ENCODE measurements around the gene HES6.
A peak's percentile ranks its signal among the peaks of the same experiment; 100 is the strongest.

HES6 gene

DNA sequence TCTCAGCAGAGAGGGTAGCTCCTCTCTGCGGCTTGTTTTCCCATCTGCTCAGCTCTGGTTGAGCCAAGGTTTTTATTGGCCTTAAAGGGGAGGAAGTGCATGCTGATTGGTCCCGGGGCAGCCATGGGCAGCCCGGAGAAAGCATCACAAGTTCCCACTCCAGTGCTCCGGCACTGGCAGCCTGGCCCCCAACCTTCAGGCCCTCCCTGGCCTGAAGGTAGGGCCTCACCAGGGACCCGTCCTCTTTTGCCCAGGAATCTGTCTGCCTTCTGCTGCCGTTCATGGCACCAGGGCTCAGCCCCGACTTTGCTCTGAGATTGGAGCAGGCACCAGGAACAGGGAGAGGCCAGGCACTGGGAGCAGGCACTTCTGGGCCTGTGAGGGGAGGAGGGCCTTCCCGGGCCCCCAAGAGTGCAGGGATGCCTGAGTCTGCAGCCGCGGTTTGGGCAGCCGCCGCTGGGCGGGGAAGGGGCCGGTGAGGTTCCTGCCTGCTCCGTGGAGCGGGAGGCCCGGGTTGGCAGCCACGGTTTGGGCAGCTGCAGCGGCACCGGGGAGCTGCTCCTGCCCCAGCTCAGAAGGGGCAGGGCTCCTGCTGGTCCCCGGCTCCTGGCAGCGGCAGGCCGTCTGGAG lies 18.8 kb downstream of the HES6 start:
- Histone ChIP-seq H3K36me3 (no peaks in the 10 kb centered on the region), H3K9me3 (no peaks in the 10 kb centered on the region), H3K27ac (peak overlapping the region in 1 of 2 donors; percentile 68), H3K4me1 (peaks cover 0 to 5% (median 3%) of the 10 kb centered on the region in 4 donors), H3K27me3 (peaks cover 0 to 12% of the 10 kb centered on the region in 2 donors), H3K4me3 (peak overlapping the region in 1 of 2 donors; percentile 36)
- DNase-seq = no peak
- TF ChIP-seq, protein P1, sequence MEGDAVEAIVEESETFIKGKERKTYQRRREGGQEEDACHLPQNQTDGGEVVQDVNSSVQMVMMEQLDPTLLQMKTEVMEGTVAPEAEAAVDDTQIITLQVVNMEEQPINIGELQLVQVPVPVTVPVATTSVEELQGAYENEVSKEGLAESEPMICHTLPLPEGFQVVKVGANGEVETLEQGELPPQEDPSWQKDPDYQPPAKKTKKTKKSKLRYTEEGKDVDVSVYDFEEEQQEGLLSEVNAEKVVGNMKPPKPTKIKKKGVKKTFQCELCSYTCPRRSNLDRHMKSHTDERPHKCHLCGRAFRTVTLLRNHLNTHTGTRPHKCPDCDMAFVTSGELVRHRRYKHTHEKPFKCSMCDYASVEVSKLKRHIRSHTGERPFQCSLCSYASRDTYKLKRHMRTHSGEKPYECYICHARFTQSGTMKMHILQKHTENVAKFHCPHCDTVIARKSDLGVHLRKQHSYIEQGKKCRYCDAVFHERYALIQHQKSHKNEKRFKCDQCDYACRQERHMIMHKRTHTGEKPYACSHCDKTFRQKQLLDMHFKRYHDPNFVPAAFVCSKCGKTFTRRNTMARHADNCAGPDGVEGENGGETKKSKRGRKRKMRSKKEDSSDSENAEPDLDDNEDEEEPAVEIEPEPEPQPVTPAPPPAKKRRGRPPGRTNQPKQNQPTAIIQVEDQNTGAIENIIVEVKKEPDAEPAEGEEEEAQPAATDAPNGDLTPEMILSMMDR (IDR thresholded peaks at IDR 0.05) = no peak
- intact Hi-C loops (cut with DNase I; ENCODE audit: low total_unique reads) = no loop called here

DNA sequence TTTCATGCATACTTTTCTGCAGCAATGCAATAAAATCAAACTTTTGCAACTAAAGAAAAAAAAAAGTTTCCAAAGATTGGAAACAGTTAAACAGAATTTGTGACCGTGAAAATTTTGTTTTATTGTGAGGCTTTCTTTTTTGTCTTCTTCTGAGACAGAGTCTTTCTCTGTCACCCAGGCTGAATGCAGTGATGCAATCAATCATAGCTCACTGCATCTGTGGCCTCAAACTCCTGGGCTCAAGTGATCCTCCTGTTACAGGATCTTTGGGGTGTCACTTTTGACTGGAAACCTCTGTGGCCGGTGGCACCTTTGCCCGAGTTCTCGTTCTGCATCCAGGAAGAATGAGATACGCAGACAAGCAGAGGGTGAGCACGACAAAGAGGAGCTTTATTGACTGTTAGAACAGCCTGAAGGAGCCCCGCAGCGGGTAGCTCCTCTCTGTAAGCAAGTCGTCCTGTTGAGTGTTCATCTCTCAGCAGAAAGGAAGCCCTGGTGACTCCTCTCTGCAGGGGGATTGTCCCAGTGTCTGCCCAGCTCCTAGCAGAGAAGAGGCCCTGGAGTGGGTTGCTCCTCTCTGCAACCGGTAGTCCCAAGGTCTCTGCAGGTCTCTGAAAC lies 19.5 kb downstream of the HES6 start:
- Histone ChIP-seq H3K4me1 (no peaks in the 10 kb centered on the region), H3K27me3 (peaks cover 0 to 18% of the 10 kb centered on the region in 2 donors), H3K36me3 (no peaks in the 10 kb centered on the region), H3K9me3 (no peaks in the 10 kb centered on the region), H3K4me3 (no peak overlapping the region), H3K27ac (peak overlapping the region in 1 of 2 donors; percentile 68)
- TF ChIP-seq, protein P1 (IDR thresholded peaks at IDR 0.05) = no peak
- no peak for DNase-seq
- intact Hi-C loops (cut with DNase I; ENCODE audit: low total_unique reads) = no loop called here

- Histone ChIP-seq H3K4me3 (no peak overlapping the region), H3K4me1 (no peaks in the 10 kb centered on the region), H3K27me3 (peaks cover 0 to 20% of the 10 kb centered on the region in 2 donors), H3K36me3 (no peaks in the 10 kb centered on the region), H3K9me3 (no peaks in the 10 kb centered on the region), H3K27ac (no peak overlapping the region)
- DNase-seq = no peak
- TF ChIP-seq, protein P1 (IDR thresholded peaks at IDR 0.05) = no peak
- intact Hi-C loops (cut with DNase I; ENCODE audit: low total_unique reads) = no loop called here
Observed at GRCh38 chr2:238216651-238217184, 23.1 kb downstream of the HES6 start.

GRCh38 chr2:238207006-238207405 lies 32.8 kb downstream of the HES6 start:
- TF ChIP-seq, protein P1 (IDR thresholded peaks at IDR 0.05) = no peak
- no peaks in the 10 kb centered on the region for H3K27me3 ChIP-seq
- H3K27ac ChIP-seq = no peak overlapping the region
- H3K9me3 ChIP-seq = no peaks in the 10 kb centered on the region
- no peaks in the 10 kb centered on the region for H3K36me3 ChIP-seq
- intact Hi-C loops (cut with DNase I; ENCODE audit: low total_unique reads) = no loop called here
- no peak for DNase-seq
- H3K4me3 ChIP-seq = no peak overlapping the region
- H3K4me1 ChIP-seq = peaks cover 0 to 13% (median 7%) of the 10 kb centered on the region in 4 donors

DNA sequence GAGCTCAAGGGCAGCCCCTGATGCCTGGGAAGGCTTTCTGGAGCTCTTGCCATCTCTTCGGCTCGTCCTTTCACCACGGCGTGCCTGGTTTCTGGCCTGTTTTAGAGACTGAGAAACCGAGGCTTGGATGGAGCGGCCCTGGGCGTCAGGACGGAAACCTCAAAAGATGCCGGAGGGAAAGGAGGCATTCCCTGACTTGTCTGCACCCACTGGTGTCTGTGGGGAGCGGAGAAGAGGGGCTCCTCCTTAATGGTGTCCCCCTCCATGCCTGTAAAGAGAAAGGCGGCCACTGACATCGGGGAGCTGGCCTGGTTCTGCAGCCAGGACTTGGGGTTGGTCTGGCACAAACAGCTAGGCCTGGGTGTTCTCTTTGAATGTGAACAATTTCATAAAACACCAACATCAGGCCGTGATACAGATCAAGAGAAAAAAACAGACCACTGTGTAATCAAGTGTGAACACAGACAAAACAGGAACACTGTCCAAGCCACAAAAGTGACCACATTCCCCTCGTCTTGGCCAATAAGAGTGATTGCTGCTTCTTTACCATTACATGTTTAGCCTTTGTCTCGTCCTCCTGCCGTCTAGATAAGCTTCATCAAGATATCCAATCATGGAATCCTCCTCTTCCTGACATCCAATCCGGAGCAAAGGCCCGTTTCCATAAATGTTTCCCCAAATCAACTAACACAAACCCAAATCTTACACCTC lies 35.7 kb downstream of the HES6 start:
- TF ChIP-seq, protein P1 (IDR thresholded peaks at IDR 0.05) = no peak
- Histone ChIP-seq H3K27ac (peak overlapping the region; percentile 90 to 96), H3K27me3 (no peaks in the 10 kb centered on the region), H3K4me1 (peaks cover 0 to 36% (median 26%) of the 10 kb centered on the region in 4 donors), H3K9me3 (no peaks in the 10 kb centered on the region), H3K36me3 (no peaks in the 10 kb centered on the region), H3K4me3 (peak overlapping the region; percentile 63 to 94)
- peak in 1 of 2 donors; percentile 68 for DNase-seq
- intact Hi-C loops (cut with DNase I; ENCODE audit: low total_unique reads) = no loop called here
